CD1c-positive myeloid dendritic cell (primary cell): ENCODE measurements around the gene CSPG5.

Experiments used
- DNase-seq: peaks from one replicate; pipeline ENCODE4 v3.0.0-alpha.2; 2016; ENCODE audit errors: extremely low spot score

CSPG5 gene, protein sequence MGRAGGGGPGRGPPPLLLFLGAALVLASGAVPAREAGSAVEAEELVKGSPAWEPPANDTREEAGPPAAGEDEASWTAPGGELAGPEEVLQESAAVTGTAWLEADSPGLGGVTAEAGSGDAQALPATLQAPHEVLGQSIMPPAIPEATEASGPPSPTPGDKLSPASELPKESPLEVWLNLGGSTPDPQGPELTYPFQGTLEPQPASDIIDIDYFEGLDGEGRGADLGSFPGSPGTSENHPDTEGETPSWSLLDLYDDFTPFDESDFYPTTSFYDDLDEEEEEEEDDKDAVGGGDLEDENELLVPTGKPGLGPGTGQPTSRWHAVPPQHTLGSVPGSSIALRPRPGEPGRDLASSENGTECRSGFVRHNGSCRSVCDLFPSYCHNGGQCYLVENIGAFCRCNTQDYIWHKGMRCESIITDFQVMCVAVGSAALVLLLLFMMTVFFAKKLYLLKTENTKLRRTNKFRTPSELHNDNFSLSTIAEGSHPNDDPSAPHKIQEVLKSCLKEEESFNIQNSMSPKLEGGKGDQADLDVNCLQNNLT

GRCh38 chr3:47578691-47579632, at the start of gene CSPG5:
CSPG5 (minus strand) TSS chr3:47578865; CDS start chr3:47578693, 172 bp downstream.
- DNase-seq, result peak; percentile 37

DNA sequence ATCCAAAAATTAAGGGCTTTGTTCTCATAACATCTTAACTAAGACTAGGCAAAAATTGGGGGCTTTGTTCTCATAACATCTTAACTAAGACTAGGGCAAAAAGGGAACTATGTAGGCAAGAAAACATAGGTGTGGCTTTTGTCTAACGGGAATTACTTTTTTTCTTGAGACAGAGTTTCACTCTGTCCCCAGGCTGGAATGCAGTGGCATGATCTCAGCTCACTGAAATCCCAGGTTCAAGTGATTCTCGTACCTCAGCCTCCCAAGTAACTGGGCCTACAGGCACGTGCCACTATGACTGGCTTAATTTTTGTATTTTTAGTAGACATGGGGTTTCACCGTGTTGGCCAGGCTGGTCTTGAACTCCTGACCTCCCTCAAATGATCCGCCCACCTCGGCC, 49.8 kb upstream of the CSPG5 start:
- DNase-seq, result no peak

- DNase-seq, result no peak
These were observed 44.2 kb upstream of the CSPG5 start for GRCh38 chr3:47622671-47623461.

GRCh38 chr3:47617086-47618010, 38.7 kb upstream of the CSPG5 start:
- DNase-seq, result no peak

GRCh38 chr3:47614788-47615187, 36.1 kb upstream of the CSPG5 start:
- DNase-seq, result no peak

DNA sequence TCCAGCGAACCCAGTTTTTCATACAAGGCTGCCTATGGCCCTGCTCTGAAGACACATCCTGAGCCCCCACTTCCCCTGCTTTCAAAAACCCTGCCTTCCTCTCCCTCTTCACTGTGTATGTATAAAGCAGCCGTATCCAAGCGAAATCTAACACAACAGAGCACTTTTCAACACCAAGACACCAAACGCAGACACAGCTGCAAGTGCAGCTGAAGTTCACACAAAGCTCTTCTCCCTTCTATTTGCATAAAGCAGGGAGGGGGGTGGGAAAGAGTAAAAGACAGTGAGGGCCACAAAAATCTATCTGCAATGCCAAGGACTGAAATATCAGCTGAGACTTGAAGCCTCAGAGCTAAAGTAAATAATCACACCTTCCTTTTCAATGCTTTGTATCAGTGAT, 35.1 kb upstream of the CSPG5 start:
- no peak for DNase-seq

GRCh38 chr3:47612879-47613278, 34.2 kb upstream of the CSPG5 start:
- DNase-seq, result no peak

- no peak for DNase-seq
These were observed 33.5 kb upstream of the CSPG5 start for GRCh38 chr3:47612178-47612577.

DNA sequence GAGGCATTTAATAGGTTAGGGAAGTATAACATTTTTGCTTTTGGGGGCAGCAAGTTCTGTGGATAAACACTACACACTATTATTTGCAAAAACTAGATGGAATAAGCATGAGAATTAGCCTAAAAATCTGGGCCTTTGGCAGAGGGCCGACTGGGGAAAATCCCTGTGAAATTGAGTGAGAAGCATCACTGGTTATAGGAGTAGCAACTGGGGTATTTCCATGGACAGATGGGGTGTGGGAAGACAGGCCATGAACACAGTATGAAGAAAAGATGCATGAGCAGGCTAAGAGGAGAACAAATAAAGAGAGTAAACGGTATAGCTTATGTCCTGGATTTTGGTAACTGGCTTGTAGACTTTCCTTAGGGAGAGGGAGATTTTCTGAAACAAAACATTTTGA, 32.9 kb upstream of the CSPG5 start:
- DNase-seq, result no peak

- DNase-seq, result no peak
These were observed 31.9 kb upstream of the CSPG5 start for GRCh38 chr3:47610583-47610982.

DNA sequence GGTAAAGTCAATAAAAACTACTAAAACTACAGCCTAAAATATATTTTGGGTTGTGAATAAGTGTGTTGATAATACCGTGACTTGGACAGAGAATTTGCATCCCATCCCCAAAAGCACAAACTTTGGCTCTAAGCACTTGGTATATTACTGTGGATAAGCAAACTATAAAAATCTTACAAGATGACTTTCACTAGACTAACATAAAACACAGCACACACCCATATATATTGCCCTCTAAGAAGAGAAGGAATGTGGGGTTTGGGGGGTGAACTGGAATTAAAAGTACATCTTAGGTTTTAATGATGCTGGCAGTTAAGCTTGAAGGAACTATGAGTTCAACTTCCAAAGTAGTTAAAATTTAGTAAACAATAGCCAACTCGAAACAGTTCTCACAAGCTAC, 28.7 kb upstream of the CSPG5 start:
- no peak for DNase-seq

DNA sequence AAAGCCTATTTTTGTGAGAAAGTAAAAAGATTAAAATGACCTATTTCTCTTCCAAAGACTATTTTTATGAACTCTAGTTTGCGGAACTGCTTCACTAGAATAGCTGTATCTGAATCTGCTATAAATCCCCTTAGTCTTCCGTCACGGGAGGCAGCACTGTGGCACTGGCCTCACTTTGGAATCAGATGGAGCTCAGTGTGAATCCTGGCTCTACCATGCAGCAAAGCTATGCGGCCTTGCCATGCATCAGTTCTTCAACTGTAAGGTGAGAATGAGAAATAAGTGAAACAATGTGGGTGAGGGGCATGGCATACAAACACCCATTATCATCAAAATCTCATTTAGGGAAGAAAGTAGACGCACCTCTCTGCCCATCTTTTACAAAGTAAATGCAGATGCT, 27.5 kb upstream of the CSPG5 start:
- no peak for DNase-seq

DNA sequence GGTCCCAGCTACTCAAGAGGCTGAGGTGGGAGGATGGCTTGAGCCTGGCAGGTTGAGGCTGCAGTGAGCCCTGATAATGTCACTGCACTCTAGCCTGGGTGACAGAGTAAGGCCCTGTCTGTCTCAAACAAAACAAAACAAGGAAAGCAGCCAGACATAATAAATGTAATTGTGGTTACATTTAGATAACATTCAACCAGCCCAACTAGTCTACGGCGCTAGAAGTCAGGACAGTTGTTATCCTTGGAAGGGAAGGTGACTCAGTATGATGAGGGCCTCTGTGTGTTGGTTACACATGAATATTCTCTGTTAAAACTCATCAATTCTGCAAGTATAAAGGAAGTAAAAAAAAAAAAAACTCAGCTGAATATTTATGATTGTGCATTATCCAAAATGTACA, 27.0 kb upstream of the CSPG5 start:
- no peak for DNase-seq

DNA sequence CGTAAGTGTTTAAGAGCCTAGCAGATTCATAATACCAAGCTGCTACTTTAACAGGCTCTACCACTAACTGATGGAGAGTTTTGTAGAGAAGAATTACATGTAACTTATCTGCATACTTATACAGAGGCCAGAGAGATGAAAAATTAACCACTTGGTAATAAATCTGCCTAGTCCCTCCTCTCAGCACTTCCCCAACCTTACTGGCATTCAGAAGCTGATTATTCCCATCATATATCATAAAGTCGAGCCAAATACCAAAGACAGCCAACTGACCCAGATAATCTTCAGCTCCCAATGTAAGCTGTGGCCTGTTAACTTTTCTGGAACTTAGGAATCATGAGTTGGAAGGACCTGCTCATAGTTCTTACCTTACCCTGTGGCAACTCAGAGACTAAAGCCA, 25.5 kb upstream of the CSPG5 start:
- no peak for DNase-seq

GRCh38 chr3:47603332-47603731, 24.7 kb upstream of the CSPG5 start:
- no peak for DNase-seq

GRCh38 chr3:47601281-47601680, 22.6 kb upstream of the CSPG5 start:
- DNase-seq, result no peak

DNA sequence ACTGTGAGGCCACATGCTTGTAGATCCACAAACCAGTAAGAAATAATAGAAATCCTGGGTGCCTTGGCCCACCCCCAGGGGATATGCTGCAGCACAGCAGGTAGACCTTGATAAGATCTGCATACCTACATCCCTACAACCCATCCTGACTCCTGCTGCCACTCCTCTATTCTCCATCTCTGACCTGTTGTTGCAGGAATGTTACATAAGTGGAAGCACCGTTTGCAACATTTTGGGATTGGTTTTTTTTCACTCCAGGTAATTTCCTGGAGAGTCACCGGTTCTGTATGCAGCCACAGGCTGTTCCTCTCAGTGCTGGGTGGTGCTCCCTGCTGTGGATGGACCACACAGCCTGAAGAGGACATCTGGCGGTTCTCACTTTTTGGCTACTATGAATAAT, 16.1 kb upstream of the CSPG5 start:
- no peak for DNase-seq

GRCh38 chr3:47592066-47592795, 13.6 kb upstream of the CSPG5 start:
- DNase-seq, result no peak

DNA sequence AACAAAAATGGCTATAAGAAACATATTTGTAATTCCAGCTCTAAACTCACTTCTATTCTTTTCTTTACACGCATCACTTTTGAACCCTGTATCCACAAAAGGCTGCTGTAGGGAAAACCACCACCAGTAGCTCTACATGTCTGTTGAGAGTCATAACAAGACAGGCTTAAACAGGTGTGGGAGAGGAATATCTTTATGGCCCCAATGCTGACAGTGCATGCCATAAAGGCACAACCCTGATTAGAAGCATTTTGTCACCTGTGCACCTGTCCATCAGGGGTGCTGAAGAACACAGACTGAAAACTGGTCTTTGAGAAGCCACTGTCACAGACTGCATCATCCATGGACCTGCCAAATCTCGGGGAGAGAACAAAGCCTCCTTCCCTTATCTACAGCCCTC, 11.6 kb upstream of the CSPG5 start:
- DNase-seq, result no peak

DNA sequence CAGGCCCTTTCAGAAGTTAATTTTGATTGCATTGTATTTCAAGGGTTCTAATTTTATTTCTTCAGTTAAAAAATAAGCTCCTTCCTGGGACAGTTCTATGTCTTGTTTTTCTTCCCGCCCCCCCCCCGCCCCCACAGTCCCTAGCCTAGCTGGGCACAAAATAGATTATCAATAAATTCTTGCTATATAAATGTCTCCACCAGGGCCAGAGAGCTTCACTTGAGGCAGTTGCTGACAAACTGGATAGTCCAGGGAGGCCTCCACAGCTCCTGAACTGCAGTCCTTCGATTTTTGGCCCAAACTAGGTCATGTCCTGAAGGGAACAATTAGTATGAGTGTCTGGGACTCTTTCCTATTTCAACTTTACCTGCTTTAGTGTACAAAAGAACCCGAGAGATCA, 9.9 kb upstream of the CSPG5 start:
- DNase-seq, result no peak
